HUES64 (cell line): Measurements from ENCODE around the gene EIF4G1.

Experiments
- H3K27ac ChIP-seq: 2 replicates; pipeline ENCODE4 v1.7.0; 2013; ENCODE audit warnings: low read depth, low read length, inconsistent platforms
- H3K27me3 ChIP-seq: 2 replicates; pipeline ENCODE4 v1.6.1; 2013; ENCODE audit warnings: mild to moderate bottlenecking, low read length; ENCODE audit not compliant: insufficient read depth
- H3K36me3 ChIP-seq: 2 replicates; pipeline ENCODE4 v1.6.1; 2013; ENCODE audit warnings: mild to moderate bottlenecking, low read length; ENCODE audit not compliant: insufficient read depth
- H3K4me1 ChIP-seq: 2 replicates; pipeline ENCODE4 v1.6.1; 2013; ENCODE audit warnings: mild to moderate bottlenecking, low read length, moderate library complexity; ENCODE audit not compliant: insufficient read depth
- H3K4me3 ChIP-seq: 2 replicates; pipeline ENCODE4 v1.5.1; 2013; ENCODE audit warnings: mild to moderate bottlenecking, low read length, moderate library complexity
- H3K9ac ChIP-seq: 2 replicates; pipeline ENCODE4 v1.6.1; 2013; ENCODE audit warnings: mild to moderate bottlenecking, low read depth, low read length
- H3K9me3 ChIP-seq: 2 replicates; pipeline ENCODE4 v1.6.1; 2013; ENCODE audit warnings: low read depth, low read length; ENCODE audit not compliant: insufficient read depth
- WGBS: fragments of 150-250, 120-280 bp; methylation state at CpG from one replicate; pipeline ENCODE4 v1.1.7; 2013; ENCODE audit warnings: missing lambda C conversion rate; 5-methylcytosine and 5-hydroxymethylcytosine counted together

EIF4G1 gene

GRCh38 chr3:184381261-184382224, 67.1 kb downstream of the EIF4G1 start:
- peak overlapping the region; percentile 56 for H3K4me3 ChIP-seq
- no peak overlapping the region for H3K27ac ChIP-seq
- H3K36me3 ChIP-seq = no peaks in the 10 kb centered on the region
- peaks cover 25% of the 10 kb centered on the region for H3K4me1 ChIP-seq
- peaks cover 60% of the 10 kb centered on the region for H3K27me3 ChIP-seq
- WGBS = 7% methylated on average over 51 of the region's 55 CpGs
- H3K9me3 ChIP-seq = no peaks in the 10 kb centered on the region
- H3K9ac ChIP-seq = no peak overlapping the region

GRCh38 chr3:184382326-184383032, 68.1 kb downstream of the EIF4G1 start:
- Histone ChIP-seq H3K27ac (no peak overlapping the region), H3K4me1 (peaks cover 18% of the 10 kb centered on the region), H3K9ac (no peak overlapping the region), H3K27me3 (peaks cover 55% of the 10 kb centered on the region), H3K9me3 (no peaks in the 10 kb centered on the region), H3K4me3 (no peak overlapping the region), H3K36me3 (no peaks in the 10 kb centered on the region)
- WGBS = 90% methylated on average over 13 of the region's 16 CpGs

GRCh38 chr3:184383033-184383740, 68.8 kb downstream of the EIF4G1 start:
- H3K4me1 ChIP-seq = peaks cover 11% of the 10 kb centered on the region
- H3K9ac ChIP-seq = no peak overlapping the region
- no peak overlapping the region for H3K4me3 ChIP-seq
- no peaks in the 10 kb centered on the region for H3K36me3 ChIP-seq
- 89% methylated on average over 14 of the region's 15 CpGs for WGBS
- no peaks in the 10 kb centered on the region for H3K9me3 ChIP-seq
- no peak overlapping the region for H3K27ac ChIP-seq
- peaks cover 50% of the 10 kb centered on the region for H3K27me3 ChIP-seq

- Histone ChIP-seq H3K4me3 (no peak overlapping the region), H3K9ac (no peak overlapping the region), H3K27ac (no peak overlapping the region), H3K9me3 (no peaks in the 10 kb centered on the region), H3K27me3 (peaks cover 39% of the 10 kb centered on the region), H3K36me3 (no peaks in the 10 kb centered on the region), H3K4me1 (peaks cover 3% of the 10 kb centered on the region; the same call in 1 of the 2 replicates)
- 93% methylated on average over 9 of the region's 9 CpGs for WGBS
Measured at GRCh38 chr3:184384342-184384741, 69.9 kb downstream of the EIF4G1 start.
